ENCODE data around the gene SDK1.

The SDK1 gene

GRCh38 chr7:4151524-4151923 lies 850.5 kb downstream of the SDK1 start:
- no peak for DNase-seq

- no peak for DNase-seq
Measured at GRCh38 chr7:4151926-4152549, 851.0 kb downstream of the SDK1 start.

- DNase-seq: no peak
Measured at GRCh38 chr7:4154882-4155535, 854.0 kb downstream of the SDK1 start.

- DNase-seq: no peak
Measured at GRCh38 chr7:4156190-4156589, 855.1 kb downstream of the SDK1 start.

GRCh38 chr7:4157651-4158050 lies 856.6 kb downstream of the SDK1 start:
- DNase-seq: no peak

- DNase-seq: no peak
Measured at GRCh38 chr7:4158441-4159153, 857.5 kb downstream of the SDK1 start.

- DNase-seq: no peak
Measured at GRCh38 chr7:4159154-4159501, 858.1 kb downstream of the SDK1 start.

GRCh38 chr7:4159761-4160554 lies 858.9 kb downstream of the SDK1 start:
- no peak for DNase-seq

- no peak for DNase-seq
Measured at GRCh38 chr7:4162884-4163564, 862.0 kb downstream of the SDK1 start.

- no peak for DNase-seq
Measured at GRCh38 chr7:4163565-4164203, 862.6 kb downstream of the SDK1 start.

GRCh38 chr7:4164556-4164955 lies 863.5 kb downstream of the SDK1 start:
- no peak for DNase-seq

GRCh38 chr7:4166340-4166739 lies 865.3 kb downstream of the SDK1 start:
- DNase-seq: no peak

GRCh38 chr7:4166807-4167206 lies 865.8 kb downstream of the SDK1 start:
- no peak for DNase-seq

- DNase-seq: no peak
Measured at GRCh38 chr7:4167385-4167910, 866.4 kb downstream of the SDK1 start.

GRCh38 chr7:4168041-4168440 lies 867.0 kb downstream of the SDK1 start:
- DNase-seq: no peak

- no peak for DNase-seq
Measured at GRCh38 chr7:4168541-4168940, 867.5 kb downstream of the SDK1 start.

GRCh38 chr7:4169455-4169854 lies 868.4 kb downstream of the SDK1 start:
- no peak for DNase-seq

- no peak for DNase-seq
Measured at GRCh38 chr7:4170997-4171786, 870.1 kb downstream of the SDK1 start.

GRCh38 chr7:4172883-4173282 lies 871.8 kb downstream of the SDK1 start:
- no peak for DNase-seq

GRCh38 chr7:4173615-4174014 lies 872.6 kb downstream of the SDK1 start:
- DNase-seq: no peak

- DNase-seq: no peak
Measured at GRCh38 chr7:4174016-4174415, 873.0 kb downstream of the SDK1 start.
